Astrocyte of the hippocampus (primary cell): ENCODE data around the gene TXNRD1.
"Not testable (repeated sequence)": the region's sequence is repeated elsewhere in the genome, so short reads cannot be mapped to it uniquely, and the experiment has no call there.

Experiments
- DNase-seq: peaks from one replicate; pipeline ENCODE4 v3.0.0; 2011; ENCODE audit warnings: low read depth, low spot score

TXNRD1 gene

GRCh38 chr12:104304261-104305009 lies 88.9 kb downstream of the TXNRD1 start:
- DNase-seq: no peak

GRCh38 chr12:104305349-104305748 lies 89.8 kb downstream of the TXNRD1 start:
- DNase-seq: no peak

- DNase-seq: no peak
Measured at GRCh38 chr12:104306376-104306775, 90.8 kb downstream of the TXNRD1 start.

- no peak for DNase-seq
Measured at GRCh38 chr12:104306943-104307654, 91.5 kb downstream of the TXNRD1 start.

GRCh38 chr12:104307655-104308000 lies 92.0 kb downstream of the TXNRD1 start:
- no peak for DNase-seq

GRCh38 chr12:104309446-104309993 lies 93.9 kb downstream of the TXNRD1 start:
- no peak for DNase-seq

- no peak for DNase-seq
Measured at GRCh38 chr12:104310751-104311633, 95.4 kb downstream of the TXNRD1 start.

GRCh38 chr12:104312202-104312601 lies 96.6 kb downstream of the TXNRD1 start:
- DNase-seq: no peak

- no peak for DNase-seq
Measured at GRCh38 chr12:104312654-104313053, 97.1 kb downstream of the TXNRD1 start.

- DNase-seq: no peak
Measured at GRCh38 chr12:104313568-104314241, 98.1 kb downstream of the TXNRD1 start.

- no peak for DNase-seq
Measured at GRCh38 chr12:104314242-104314614, 98.6 kb downstream of the TXNRD1 start.

- DNase-seq: no peak
Measured at GRCh38 chr12:104315326-104316224, 100.0 kb downstream of the TXNRD1 start.

GRCh38 chr12:104316936-104317335 lies 101.4 kb downstream of the TXNRD1 start:
- no peak for DNase-seq

GRCh38 chr12:104317538-104318210 lies 102.1 kb downstream of the TXNRD1 start:
- no peak for DNase-seq

- DNase-seq: no peak
Measured at GRCh38 chr12:104319028-104319427, 103.4 kb downstream of the TXNRD1 start.

- no peak for DNase-seq
Measured at GRCh38 chr12:104319918-104320626, 104.5 kb downstream of the TXNRD1 start.

- DNase-seq: no peak
Measured at GRCh38 chr12:104320627-104321024, 105.0 kb downstream of the TXNRD1 start.

GRCh38 chr12:104321949-104322348 lies 106.4 kb downstream of the TXNRD1 start:
- DNase-seq: no peak

- DNase-seq: not testable (repeated sequence)
Measured at GRCh38 chr12:104322533-104322932, 107.0 kb downstream of the TXNRD1 start.
